ENCODE measurements around the gene COQ8A. TPM values are rescaled to one million over a fixed set of nuclear protein-coding genes. Genes with fewer than 3 reads are reported as not detected.

COQ8A gene
- total RNA-seq, 1 experiment from 2014 or later = 35.3 TPM

- no peak overlapping the region for H3K27ac ChIP-seq (ENCODE audit: low read depth, low read length)
- ATAC-seq = no peak
- H2AFZ ChIP-seq (ENCODE audit: low read depth, low read length, poor library complexity, severe bottlenecking) = no peak overlapping the region
- H3K4me3 ChIP-seq (replicated peaks in 1 of 2; ENCODE audit: low read depth in 1 of 2, low read length in 2 of 2) = no peak overlapping the region
- 0 out of 2 replicates have a peak, but pooled peaks cover 6% of the 10 kb centered on the region for H3K79me2 ChIP-seq (ENCODE audit: insufficient read depth, low read length)
- H3K9me3 ChIP-seq (ENCODE audit: control insufficient read depth in 1 of 2, insufficient read depth in 1 of 2, low read depth in 1 of 2, low read length in 2 of 2) = no peaks in the 10 kb centered on the region
- CTCF ChIA-PET = no interaction called here
- no peaks in the 10 kb centered on the region for H3K27me3 ChIP-seq (ENCODE audit: insufficient read depth, low read length)
- POLR2A ChIA-PET = no interaction called here
- intact Hi-C loops (cut with micrococcal nuclease) = no loop called here
- H3K36me3 ChIP-seq (ENCODE audit: control insufficient read depth in 1 of 2, insufficient read depth in 2 of 2, low read length in 2 of 2) = no peaks in the 10 kb centered on the region
- no peak for TF ChIP-seq SIN3A (IDR thresholded peaks at IDR 0.05; ENCODE audit: low read depth)
- TF ChIP-seq JUND (IDR thresholded peaks at IDR 0.05) = no peak
- no peak for TF ChIP-seq CEBPB (IDR thresholded peaks at IDR 0.05; ENCODE audit: low read depth)
- TF ChIP-seq YY1 (IDR thresholded peaks at IDR 0.05; ENCODE audit: extremely low read depth, insufficient replicate concordance, low read depth, low read length) = no peak
- no peak for TF ChIP-seq ATF3 (IDR thresholded peaks at IDR 0.05)
- no peak for TF ChIP-seq EGR1 (IDR thresholded peaks at IDR 0.05; ENCODE audit: low read depth)
- no peak for TF ChIP-seq MAX (IDR thresholded peaks at IDR 0.05)
- RAD21 ChIA-PET (ENCODE audit: low non-redundant PET in 1 of 2, low total read pairs in 2 of 2, uncharacterized antibody in 2 of 2, unreplicated experiment in 2 of 2) = no interaction called here
- no peaks in the 10 kb centered on the region for H4K20me1 ChIP-seq (ENCODE audit: insufficient read depth)
- BruUV-seq (replicated peaks) = no TSS peak
- H3K4me1 ChIP-seq (ENCODE audit: control insufficient read depth in 1 of 2, insufficient read depth in 2 of 2, low read length in 2 of 2) = peaks cover 0 to 6% of the 10 kb centered on the region in 2 experiments; a peak in 1 of 4 replicates
- no peak for DNase-seq (ENCODE audit: low read depth, low spot score)
- H3K4me2 ChIP-seq (ENCODE audit: low read length) = no peak overlapping the region
- no peak overlapping the region for H3K9ac ChIP-seq (ENCODE audit: low read length)
- no peaks in the 10 kb centered on the region for H3K9me2 ChIP-seq (ENCODE audit: insufficient read depth)
These were observed 10.8 kb downstream of the COQ8A start for GRCh38 chr1:226950871-226951270.

GRCh38 chr1:226951286-226952117 lies 11.4 kb downstream of the COQ8A start:
- no peaks in the 10 kb centered on the region for H4K20me1 ChIP-seq (ENCODE audit: insufficient read depth)
- no peak overlapping the region for H2AFZ ChIP-seq (ENCODE audit: low read depth, low read length, poor library complexity, severe bottlenecking)
- H3K36me3 ChIP-seq (ENCODE audit: control insufficient read depth in 1 of 2, insufficient read depth in 2 of 2, low read length in 2 of 2) = no peaks in the 10 kb centered on the region
- ChIA-PET RAD21 (ENCODE audit: low non-redundant PET in 1 of 2, low total read pairs in 2 of 2, uncharacterized antibody in 2 of 2, unreplicated experiment in 2 of 2) (no interaction called here), CTCF (no interaction called here), POLR2A (no interaction called here)
- 0 out of 2 replicates have a peak, but pooled peaks cover 3% of the 10 kb centered on the region for H3K79me2 ChIP-seq (ENCODE audit: insufficient read depth, low read length)
- H3K27ac ChIP-seq (ENCODE audit: low read depth, low read length) = no peak overlapping the region
- BruUV-seq (replicated peaks) = no TSS peak
- H3K4me3 ChIP-seq (replicated peaks in 1 of 2; ENCODE audit: low read depth in 1 of 2, low read length in 2 of 2) = no peak overlapping the region
- no peaks in the 10 kb centered on the region for H3K27me3 ChIP-seq (ENCODE audit: insufficient read depth, low read length)
- H3K4me2 ChIP-seq (ENCODE audit: low read length) = no peak overlapping the region
- no peak for DNase-seq (ENCODE audit: low read depth, low spot score)
- intact Hi-C loops (cut with micrococcal nuclease) = no loop called here
- ATAC-seq = no peak
- no peaks in the 10 kb centered on the region for H3K9me3 ChIP-seq (ENCODE audit: control insufficient read depth in 1 of 2, insufficient read depth in 1 of 2, low read depth in 1 of 2, low read length in 2 of 2)
- no peak overlapping the region for H3K9ac ChIP-seq (ENCODE audit: low read length)
- peaks cover 0 to 4% of the 10 kb centered on the region in 2 experiments; a peak in 1 of 4 replicates for H3K4me1 ChIP-seq (ENCODE audit: control insufficient read depth in 1 of 2, insufficient read depth in 2 of 2, low read length in 2 of 2)
- no peaks in the 10 kb centered on the region for H3K9me2 ChIP-seq (ENCODE audit: insufficient read depth)
- TF ChIP-seq EGR1 (IDR thresholded peaks at IDR 0.05; ENCODE audit: low read depth) = no peak
- TF ChIP-seq POLR2AphosphoS5 (IDR thresholded peaks at IDR 0.05; ENCODE audit: low read depth, low read length) = no peak
- TF ChIP-seq ZFX (IDR thresholded peaks at IDR 0.05) = no peak
- no peak for TF ChIP-seq CTCF (IDR thresholded peaks at IDR 0.05 in 2 of 3, conservative IDR thresholded peaks at IDR 0.05 in 1 of 3; ENCODE audit: borderline replicate concordance in 1 of 3, insufficient read depth in 1 of 3, low read depth in 2 of 3, low read length in 2 of 3)
- TF ChIP-seq POLR2A (IDR thresholded peaks at IDR 0.05; ENCODE audit: borderline replicate concordance, extremely low read depth, insufficient read depth, insufficient read length) = no peak
- TF ChIP-seq ELF1 (IDR thresholded peaks at IDR 0.05; ENCODE audit: borderline replicate concordance, low read depth) = no peak
- no peak for TF ChIP-seq FOSL1 (IDR thresholded peaks at IDR 0.05; ENCODE audit: low read depth)
- TF ChIP-seq SIN3A (IDR thresholded peaks at IDR 0.05; ENCODE audit: low read depth) = no peak
- TF ChIP-seq CEBPB (IDR thresholded peaks at IDR 0.05; ENCODE audit: low read depth) = no peak
- TF ChIP-seq REST (IDR thresholded peaks at IDR 0.05; ENCODE audit: low read depth) = no peak
